B cell (primary cell): ENCODE results near the gene TEPSIN. TPM values are rescaled to one million over a fixed set of nuclear protein-coding genes. Genes with fewer than 3 reads are reported as not detected.

ENCODE experiments used
- ATAC-seq: fragments of 200-7000 bp; cut with Tn5 transposase; one replicate; pipeline ENCODE4 v1.10.0; 2021; ENCODE audit warnings: low read depth, mild to moderate bottlenecking, moderate number of reproducible peaks, moderate library complexity
- CTCF ChIA-PET: fragments of 350-600 bp; sonication (Branson Sonifier 250); formaldehyde crosslinking; loops from one replicate; lab custom pipeline; 2021; ENCODE audit warnings: antibody characterized with exemption, inconsistent platforms; lab: Charles Lee
- POLR2A ChIA-PET: fragments of 350-600 bp; sonication (Branson Sonifier 250); formaldehyde crosslinking; loops from one replicate; lab custom pipeline; 2021; ENCODE audit warnings: antibody characterized with exemption; lab: Charles Lee
- DNase-seq: peaks from one replicate; pipeline ENCODE4 v3.0.0; 2013
- H2AFZ ChIP-seq: 2 replicates; pipeline ENCODE4 v1.6.1; 2012; ENCODE audit warnings: mild to moderate bottlenecking, low read depth, low read length; ENCODE audit not compliant: insufficient read depth, poor library complexity, severe bottlenecking
- H3K27ac ChIP-seq, 2 donors: 1 replicate in 1 of 2; 2 replicates in 1 of 2; pipeline ENCODE4 v1.5.1; 2012 to 2013; ENCODE audit warnings: low read length in 2 of 2, mild to moderate bottlenecking in 2 of 2, moderate library complexity in 1 of 2
- H3K27me3 ChIP-seq, 4 experiments: fragments of 200-600 bp in 1 of 4; sonication (generic) in 1 of 4; replicated peaks in 1 of 4; 1 replicate in 2 of 4; 2 replicates in 2 of 4; pipeline versions ENCODE4 v1.6.1 to v1.7.0; 2013 to 2016; ENCODE audit warnings: low read length in 3 of 4, mild to moderate bottlenecking in 2 of 4, mixed read lengths in 1 of 4, moderate library complexity in 1 of 4; ENCODE audit not compliant: insufficient read depth in 4 of 4, control insufficient read depth in 3 of 4; ENCODE audit errors: control extremely low read depth in 1 of 4
- H3K36me3 ChIP-seq, 2 experiments: replicated peaks in 1 of 2; 1 replicate in 1 of 2; 2 replicates in 1 of 2; pipeline versions ENCODE4 v1.6.1 to v1.7.1; 2013; ENCODE audit warnings: low read length in 1 of 2; ENCODE audit not compliant: insufficient read depth in 2 of 2, control insufficient read depth in 1 of 2; ENCODE audit errors: control extremely low read depth in 1 of 2, extremely low read depth in 1 of 2
- H3K4me1 ChIP-seq, 2 donors: fragments of 200-600 bp in 1 of 2; sonication (generic) in 1 of 2; 1 replicate in 1 of 2; 2 replicates in 1 of 2; pipeline versions ENCODE4 v1.5.1 to v1.6.1; 2013 to 2017; ENCODE audit warnings: low read length in 2 of 2; ENCODE audit not compliant: control insufficient read depth in 2 of 2, insufficient read depth in 2 of 2
- H3K4me2 ChIP-seq: replicated peaks from 2 replicates; pipeline ENCODE3; 2012; ENCODE audit warnings: mild to moderate bottlenecking, low read depth, low read length; ENCODE audit not compliant: poor library complexity, severe bottlenecking
- H3K4me3 ChIP-seq, 5 experiments: fragments of 200-600 bp in 1 of 5; sonication (generic) in 1 of 5; 1 replicate in 3 of 5; 2 replicates in 2 of 5; pipeline versions ENCODE4 v1.5.1 to v1.7.0; 2011 to 2016; ENCODE audit warnings: low read length in 4 of 5, mild to moderate bottlenecking in 4 of 5, low read depth in 2 of 5, control low read depth in 1 of 5, moderate library complexity in 1 of 5; ENCODE audit not compliant: insufficient read depth in 1 of 5; ENCODE audit errors: control extremely low read depth in 1 of 5, extremely low read depth in 1 of 5
- H3K79me2 ChIP-seq: fragments of 200-600 bp; sonication (generic); one replicate; pipeline ENCODE4 v1.6.0; 2016; ENCODE audit warnings: low read length; ENCODE audit not compliant: control insufficient read depth, insufficient read depth
- H3K9ac ChIP-seq: fragments of 200-600 bp; sonication (generic); 2 replicates; pipeline ENCODE4 v1.6.1; 2017; ENCODE audit warnings: mild to moderate bottlenecking, low read length, moderate library complexity
- H3K9me3 ChIP-seq, 3 donors: one replicate each; pipeline versions ENCODE4 v1.6.1 to v1.7.1; 2013; ENCODE audit warnings: low read length in 2 of 3; ENCODE audit not compliant: control insufficient read depth in 2 of 3, insufficient read depth in 1 of 3; ENCODE audit errors: control extremely low read depth in 1 of 3
- H4K20me1 ChIP-seq: 2 replicates; pipeline ENCODE4 v1.6.0; 2012; ENCODE audit warnings: mild to moderate bottlenecking, low read length; ENCODE audit not compliant: insufficient read depth, control insufficient read depth, poor library complexity, severe bottlenecking
- H3K27ac Mint-ChIP-seq: one replicate; pipeline ENCODE4 v1.8.0; 2021; ENCODE audit warnings: mixed read lengths
- H3K27me3 Mint-ChIP-seq: one replicate; pipeline ENCODE4 v1.8.0; 2021; ENCODE audit warnings: mixed read lengths
- H3K4me1 Mint-ChIP-seq: one replicate; pipeline ENCODE4 v1.8.0; 2021; ENCODE audit warnings: mixed read lengths
- H3K4me3 Mint-ChIP-seq: one replicate; pipeline ENCODE4 v1.8.0; 2021; ENCODE audit warnings: mixed read lengths
- H3K9me3 Mint-ChIP-seq: one replicate; pipeline ENCODE4 v1.8.0; 2022; ENCODE audit warnings: mixed read lengths; ENCODE audit not compliant: insufficient read depth
- EZH2 ChIP-seq: IDR thresholded peaks from 2 replicates; pipeline ENCODE4 v1.6.1; 2012; ENCODE audit warnings: borderline replicate concordance, low read depth, mild to moderate bottlenecking, moderate library complexity, low read length; ENCODE audit not compliant: insufficient read depth, poor library complexity, severe bottlenecking
- WGBS: methylation state at CpG from one replicate; pipeline ENCODE4 v1.1.5; 2013; ENCODE audit warnings: missing lambda C conversion rate; ENCODE audit not compliant: insufficient coverage; 5-methylcytosine and 5-hydroxymethylcytosine counted together
- intact Hi-C: fragments of 100-400 bp; cut with micrococcal nuclease; formaldehyde crosslinking; loops from one replicate; pipeline ENCODE4 v1.10.0; 2022
- polyA plus RNA-seq: library from polyadenylated mRNA; depleted of rRNA; stranded (reverse); fragments of >200 nt; gene quantifications from 2 replicates; pipeline ENCODE4 v1.2.3, GENCODE V29; 2012
- total RNA-seq, 2 donors: library from RNA; stranded (reverse); fragments of 120-200 nt in 1 of 2; gene quantifications; 1 replicate in 1 of 2; 2 replicates in 1 of 2; pipeline versions ENCODE4 v1.2.3 to v1.2.4, GENCODE V29; 2013 to 2022
- TF ChIP-seq, protein P1 (sequence below): fragments of 200-600 bp; IDR thresholded peaks from one replicate; pipeline ENCODE4 v1.8.0; 2022; ENCODE audit warnings: antibody characterized with exemption, mild to moderate bottlenecking

The TEPSIN gene
- total and polyA plus RNA-seq, 2 donors (not counting 1 experiment from before 2014, with no cell fraction given), result 180 to 273 TPM

DNA sequence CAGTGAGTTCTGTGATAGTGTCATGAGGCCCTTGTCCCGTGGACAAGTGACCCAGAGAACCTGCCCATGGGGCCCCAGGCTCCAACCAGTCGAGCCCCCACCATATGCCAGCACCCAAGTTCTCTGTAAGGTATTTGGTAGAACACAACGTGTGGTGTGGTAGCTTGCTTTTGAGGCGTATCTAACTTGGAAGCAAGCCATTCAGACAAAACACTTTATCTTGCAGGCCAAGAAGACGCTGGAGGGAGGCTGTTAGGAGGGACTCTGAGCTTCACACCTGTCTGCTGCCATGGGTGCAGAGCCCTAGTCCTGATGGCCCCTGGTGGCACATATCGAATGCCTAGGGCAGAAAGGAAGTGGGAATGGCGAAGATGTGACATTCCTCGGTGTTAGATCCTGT is 1.9 kb upstream of the TEPSIN start:
- Histone ChIP-seq H3K9me3 (peaks cover 0 to 3% (median 0%) of the 10 kb centered on the region in 3 donors), H3K36me3 (peaks cover 0 to 16% of the 10 kb centered on the region in 2 experiments), H3K4me1 (peaks cover 19 to 34% of the 10 kb centered on the region in 2 donors), H3K79me2 (peaks cover 59% of the 10 kb centered on the region), H3K4me2 (peak overlapping the region; percentile 97), H2AFZ (no peak overlapping the region), H4K20me1 (peaks cover 73% of the 10 kb centered on the region), H3K9ac (no peak overlapping the region), H3K27ac (no peak overlapping the region), H3K4me3 (no peak overlapping the region), H3K27me3 (no peaks in the 10 kb centered on the region)
- H3K9me3 Mint-ChIP-seq, result no peaks in the 10 kb centered on the region
- intact Hi-C loops, result loop anchor here (2.0 kb wide), 1 partner anchor 216 kb away; no protein-coding TSS in a partner anchor
- peak overlapping the region; percentile 2 for H3K27ac Mint-ChIP-seq
- ChIA-PET POLR2A (interaction anchor here (0.7 kb wide), 1 partner anchor 855 kb away, joined by 7 read pairs; no protein-coding TSS in a partner anchor), CTCF (interaction anchor here (0.8 to 5.6 kb wide), 6 partner anchors 12 to 252 kb away, joined by 3 to 43 read pairs (median 4); partner anchors contain the start of gene CEP131)
- TF ChIP-seq, protein P1, sequence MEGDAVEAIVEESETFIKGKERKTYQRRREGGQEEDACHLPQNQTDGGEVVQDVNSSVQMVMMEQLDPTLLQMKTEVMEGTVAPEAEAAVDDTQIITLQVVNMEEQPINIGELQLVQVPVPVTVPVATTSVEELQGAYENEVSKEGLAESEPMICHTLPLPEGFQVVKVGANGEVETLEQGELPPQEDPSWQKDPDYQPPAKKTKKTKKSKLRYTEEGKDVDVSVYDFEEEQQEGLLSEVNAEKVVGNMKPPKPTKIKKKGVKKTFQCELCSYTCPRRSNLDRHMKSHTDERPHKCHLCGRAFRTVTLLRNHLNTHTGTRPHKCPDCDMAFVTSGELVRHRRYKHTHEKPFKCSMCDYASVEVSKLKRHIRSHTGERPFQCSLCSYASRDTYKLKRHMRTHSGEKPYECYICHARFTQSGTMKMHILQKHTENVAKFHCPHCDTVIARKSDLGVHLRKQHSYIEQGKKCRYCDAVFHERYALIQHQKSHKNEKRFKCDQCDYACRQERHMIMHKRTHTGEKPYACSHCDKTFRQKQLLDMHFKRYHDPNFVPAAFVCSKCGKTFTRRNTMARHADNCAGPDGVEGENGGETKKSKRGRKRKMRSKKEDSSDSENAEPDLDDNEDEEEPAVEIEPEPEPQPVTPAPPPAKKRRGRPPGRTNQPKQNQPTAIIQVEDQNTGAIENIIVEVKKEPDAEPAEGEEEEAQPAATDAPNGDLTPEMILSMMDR, result no peak
- no peak for TF ChIP-seq EZH2
- 83% methylated on average over 7 of the region's 8 CpGs for WGBS
- peak overlapping the region; percentile 21 for H3K4me3 Mint-ChIP-seq
- H3K27me3 Mint-ChIP-seq, result no peaks in the 10 kb centered on the region
- H3K4me1 Mint-ChIP-seq, result peaks cover 45% of the 10 kb centered on the region
- no peak for DNase-seq
- no peak for ATAC-seq
